ENCODE results near the gene OGDH.
"Not testable (repeated sequence)": the region's sequence is repeated elsewhere in the genome, so short reads cannot be mapped to it uniquely, and the experiment has no call there.

Gene OGDH

DNA sequence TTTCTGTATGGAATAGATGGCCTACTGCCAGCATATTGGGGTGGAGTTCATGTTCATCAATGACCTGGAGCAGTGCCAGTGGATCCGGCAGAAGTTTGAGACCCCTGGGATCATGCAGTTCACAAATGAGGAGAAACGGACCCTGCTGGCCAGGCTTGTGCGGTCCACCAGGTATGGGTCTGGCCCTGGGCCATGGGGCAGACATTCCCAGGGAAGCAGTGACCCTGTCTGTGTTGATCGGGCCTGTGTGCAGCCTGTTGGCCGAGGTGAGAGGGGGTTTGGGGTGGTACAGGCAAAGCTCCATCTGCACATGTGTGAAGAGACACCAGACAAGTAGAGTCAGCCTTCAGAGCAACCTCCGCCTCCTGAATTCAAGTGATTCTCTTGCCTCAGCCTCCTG lies 67.3 kb downstream of the OGDH start:
- no peak for DNase-seq

DNA sequence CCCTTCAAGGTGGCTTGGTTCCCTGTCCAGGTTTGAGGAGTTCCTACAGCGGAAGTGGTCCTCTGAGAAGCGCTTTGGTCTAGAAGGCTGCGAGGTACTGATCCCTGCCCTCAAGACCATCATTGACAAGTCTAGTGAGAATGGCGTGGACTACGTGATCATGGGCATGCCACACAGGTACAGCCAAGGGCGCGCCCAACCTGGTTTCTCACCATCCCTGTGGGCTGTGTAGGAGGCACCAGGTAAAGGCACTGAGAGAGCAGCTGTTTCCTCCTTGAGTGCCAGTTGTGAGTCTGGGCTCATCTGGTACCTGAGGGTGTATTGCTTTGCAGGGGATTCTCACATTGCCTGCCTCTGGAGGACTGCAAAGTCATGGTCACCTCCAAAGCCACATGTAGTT lies 68.0 kb downstream of the OGDH start:
- DNase-seq, result no peak

- DNase-seq, result no peak
Observed at GRCh38 chr7:44676776-44677175, 70.3 kb downstream of the OGDH start.

- no peak for DNase-seq
Observed at GRCh38 chr7:44678101-44678470, 71.7 kb downstream of the OGDH start.

- DNase-seq, result no peak
Observed at GRCh38 chr7:44678471-44679179, 72.2 kb downstream of the OGDH start.

GRCh38 chr7:44681645-44682044 lies 75.2 kb downstream of the OGDH start:
- no peak for DNase-seq

GRCh38 chr7:44685723-44686122 lies 79.3 kb downstream of the OGDH start:
- no peak for DNase-seq

- DNase-seq, result no peak
Observed at GRCh38 chr7:44689427-44689826, 83.0 kb downstream of the OGDH start.

DNA sequence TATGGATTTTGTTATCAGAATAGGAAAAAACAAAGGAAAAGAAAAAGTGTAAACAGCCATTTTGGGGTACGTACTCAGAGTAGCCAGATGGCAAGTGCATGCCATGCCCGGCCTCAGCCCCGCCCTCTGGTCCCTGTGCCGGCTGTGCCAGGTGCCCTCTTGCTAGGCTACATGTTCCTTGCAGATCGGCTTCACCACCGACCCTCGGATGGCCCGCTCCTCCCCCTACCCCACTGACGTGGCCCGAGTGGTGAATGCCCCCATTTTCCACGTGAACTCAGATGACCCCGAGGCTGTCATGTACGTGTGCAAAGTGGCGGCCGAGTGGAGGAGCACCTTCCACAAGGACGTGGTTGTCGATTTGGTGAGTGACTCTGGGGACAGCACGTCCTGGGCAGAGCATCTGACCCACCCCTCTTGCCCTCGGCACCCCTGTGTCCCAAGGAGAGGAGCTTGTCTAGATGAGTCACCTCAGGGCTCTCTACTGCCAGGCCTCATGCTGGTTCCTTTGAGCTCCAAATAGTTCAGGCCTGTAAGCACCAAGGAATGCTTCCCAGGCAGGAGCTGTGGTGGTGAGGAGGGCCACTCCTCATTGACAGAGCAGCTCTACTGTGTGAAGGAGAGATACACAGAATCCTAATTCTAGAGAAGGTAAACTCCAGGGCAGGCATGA lies 87.3 kb downstream of the OGDH start:
- DNase-seq, result no peak

- DNase-seq, result no peak
Observed at GRCh38 chr7:44694326-44694725, 87.9 kb downstream of the OGDH start.

GRCh38 chr7:44694766-44695165 lies 88.3 kb downstream of the OGDH start:
- no peak for DNase-seq

GRCh38 chr7:44695756-44696155 lies 89.3 kb downstream of the OGDH start:
- DNase-seq, result no peak

- no peak for DNase-seq
Observed at GRCh38 chr7:44696728-44697127, 90.3 kb downstream of the OGDH start.

DNA sequence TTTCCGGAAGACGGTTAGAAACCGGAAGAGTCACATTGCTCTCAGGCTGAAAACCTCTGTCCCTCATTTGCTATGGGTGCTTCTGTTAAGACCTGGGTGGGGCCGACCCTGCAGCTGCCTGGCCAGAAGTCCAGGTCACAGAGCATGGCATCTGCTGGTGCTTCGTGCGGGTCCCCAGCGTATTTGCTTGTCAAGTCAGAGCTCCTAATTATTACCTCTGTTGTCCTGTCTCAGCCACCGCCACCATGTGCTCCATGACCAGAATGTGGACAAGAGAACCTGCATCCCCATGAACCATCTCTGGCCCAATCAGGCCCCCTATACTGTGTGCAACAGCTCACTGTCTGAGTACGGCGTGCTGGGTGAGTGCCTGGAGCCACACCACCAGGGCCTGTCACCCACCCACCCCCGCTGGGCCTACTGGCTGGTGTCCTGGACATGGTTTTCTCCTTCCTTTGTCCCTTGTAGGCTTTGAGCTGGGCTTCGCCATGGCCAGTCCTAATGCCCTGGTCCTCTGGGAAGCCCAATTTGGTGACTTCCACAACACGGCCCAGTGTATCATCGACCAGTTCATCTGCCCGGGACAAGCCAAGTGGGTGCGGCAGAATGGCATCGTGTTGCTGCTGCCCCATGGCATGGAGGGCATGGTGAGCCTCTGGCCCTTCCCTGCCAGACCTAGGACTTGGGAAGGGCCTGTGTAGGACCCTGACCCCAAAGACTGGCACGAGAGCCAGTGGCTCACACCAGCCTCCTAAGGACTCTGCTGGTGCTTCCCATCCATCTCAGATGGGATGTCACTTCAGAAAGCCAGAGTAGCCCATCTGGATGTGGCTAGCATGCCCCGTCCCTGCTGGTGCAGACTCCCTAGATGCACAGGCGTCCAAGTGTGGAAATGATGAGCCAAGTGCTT lies 91.0 kb downstream of the OGDH start:
- DNase-seq, result no peak

DNA sequence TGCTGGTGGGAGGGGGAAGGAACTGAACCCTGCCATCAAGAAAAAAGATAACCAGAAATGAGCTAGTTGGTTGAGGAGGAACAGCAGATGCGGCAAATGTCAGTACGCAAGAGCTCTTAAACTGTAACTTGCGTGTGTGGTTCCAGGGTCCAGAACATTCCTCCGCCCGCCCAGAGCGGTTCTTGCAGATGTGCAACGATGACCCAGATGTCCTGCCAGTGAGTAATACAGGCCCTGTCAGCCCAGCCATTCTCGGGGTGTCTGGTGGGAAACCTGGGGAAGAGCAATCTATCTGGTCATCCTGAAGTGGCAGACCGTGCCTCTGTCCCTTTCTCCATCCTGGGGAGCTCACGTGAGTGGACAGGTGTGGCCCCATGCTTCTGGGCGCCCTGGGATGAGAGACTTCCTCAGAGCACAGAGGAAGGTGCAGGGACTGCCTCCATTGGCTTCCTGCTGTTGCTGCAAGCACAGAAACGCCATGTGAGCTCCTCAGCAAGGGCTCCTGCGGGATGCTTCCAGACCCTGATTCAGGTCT lies 91.7 kb downstream of the OGDH start:
- no peak for DNase-seq

DNA sequence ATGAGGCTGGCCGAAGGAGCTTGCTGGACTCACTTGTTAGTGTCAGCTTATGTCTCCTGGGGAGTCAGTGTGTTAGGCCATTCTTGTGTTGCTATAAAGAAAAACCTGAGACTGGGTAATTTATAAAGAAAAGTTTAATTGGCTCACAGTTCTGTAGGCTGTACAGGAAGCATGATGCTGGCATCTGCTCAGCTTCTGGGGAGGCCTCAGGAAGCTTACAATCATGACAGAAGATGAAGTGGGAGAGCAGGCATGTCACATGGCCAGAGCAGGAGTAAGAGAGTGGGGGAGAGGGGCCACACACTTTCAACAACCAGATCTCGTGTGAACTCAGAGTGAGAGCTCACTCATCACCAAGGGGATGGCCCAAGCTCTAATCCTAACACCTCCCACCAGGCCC lies 93.2 kb downstream of the OGDH start:
- DNase-seq, result not testable (repeated sequence)

DNA sequence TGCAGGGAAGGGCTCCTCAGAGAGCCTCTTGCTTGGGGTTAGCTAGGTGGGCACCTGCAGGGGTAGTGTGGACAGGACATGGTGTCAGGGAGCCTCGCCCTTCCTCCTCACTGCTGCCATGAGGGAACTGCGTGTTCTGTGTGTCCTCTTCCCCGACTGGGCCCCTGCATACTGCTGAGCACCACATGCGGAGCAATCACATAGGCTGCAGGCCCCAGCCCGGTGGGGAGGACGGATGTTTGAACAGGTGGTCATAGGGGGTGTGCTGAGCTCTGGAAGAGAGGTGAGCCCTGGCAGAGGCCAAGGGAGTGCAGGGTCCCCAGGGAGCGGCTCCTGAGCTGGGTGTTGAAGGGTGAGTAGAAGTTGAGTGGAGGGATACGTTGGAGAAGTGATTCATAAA lies 93.9 kb downstream of the OGDH start:
- no peak for DNase-seq

- not testable (repeated sequence) for DNase-seq
Observed at GRCh38 chr7:44703391-44703790, 97.0 kb downstream of the OGDH start.

DNA sequence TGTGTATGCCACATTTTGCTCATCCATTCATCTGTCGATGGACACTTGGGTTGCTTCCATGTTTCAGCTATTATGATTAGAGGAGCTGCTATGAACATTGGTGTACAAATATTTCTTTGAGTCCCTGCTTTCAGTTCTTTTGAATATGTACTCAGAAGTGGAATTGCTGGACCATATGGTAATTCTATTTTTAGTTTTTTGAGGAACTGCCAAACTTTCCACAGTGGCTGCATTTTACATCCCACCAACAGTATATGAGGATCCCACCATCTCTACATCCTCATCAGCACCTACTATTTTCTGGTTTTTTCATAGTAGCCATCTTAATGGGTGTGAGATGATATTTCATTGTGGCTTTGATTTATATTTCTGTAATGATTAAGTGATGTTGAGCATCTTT lies 97.5 kb downstream of the OGDH start:
- no peak for DNase-seq

DNA sequence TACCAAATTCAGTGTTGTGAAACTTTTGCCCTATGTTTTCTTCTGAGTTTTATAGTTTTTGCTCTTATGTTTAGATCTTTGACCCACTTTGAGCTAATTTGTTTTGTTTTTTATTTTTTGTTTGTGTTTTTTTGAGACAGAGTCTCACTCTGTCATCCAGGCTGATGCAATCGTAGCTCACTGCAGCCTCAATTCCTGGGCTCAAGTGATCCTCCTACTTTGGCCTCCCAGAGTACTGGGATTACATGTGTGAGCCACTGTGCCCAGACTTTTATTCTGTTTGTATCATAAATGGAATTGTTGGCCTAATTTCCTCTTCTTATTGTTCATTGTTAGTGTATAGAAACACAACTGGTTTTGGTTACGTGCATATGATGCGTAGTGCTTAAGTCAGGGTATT lies 99.0 kb downstream of the OGDH start:
- no peak for DNase-seq

DNA sequence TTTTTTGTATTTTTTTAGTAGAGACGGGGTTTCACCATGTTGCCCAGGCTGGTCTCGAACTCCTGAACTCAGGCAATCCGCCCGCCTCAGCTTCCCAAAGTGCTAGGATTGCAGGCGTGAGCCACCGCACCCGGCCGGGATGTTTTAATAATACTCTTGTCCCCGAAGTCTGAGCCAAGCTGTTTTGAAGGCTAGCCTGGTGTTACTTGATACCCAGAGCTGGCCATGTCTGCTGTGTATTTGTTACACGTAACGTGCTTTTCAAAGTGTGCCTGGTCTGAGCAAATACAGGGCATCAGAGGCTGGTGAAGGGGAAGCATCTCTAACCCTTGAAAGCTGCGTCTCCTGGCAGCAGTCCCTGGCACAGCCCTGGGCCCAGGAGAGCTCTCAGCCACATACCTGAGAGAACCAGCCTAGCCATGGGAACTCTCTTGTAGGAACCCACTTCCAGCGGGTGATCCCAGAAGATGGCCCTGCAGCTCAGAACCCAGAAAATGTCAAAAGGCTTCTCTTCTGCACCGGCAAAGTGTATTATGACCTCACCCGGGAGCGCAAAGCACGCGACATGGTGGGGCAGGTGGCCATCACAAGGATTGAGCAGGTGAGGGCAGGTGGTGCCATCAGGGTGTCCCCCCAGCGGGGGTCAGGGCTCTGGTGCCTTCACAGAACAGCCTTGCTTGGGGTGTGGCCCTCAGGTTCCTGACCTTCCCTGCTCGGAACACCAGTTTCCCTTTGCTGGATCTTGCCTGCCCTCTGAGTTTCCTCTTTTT lies 100.5 kb downstream of the OGDH start:
- DNase-seq, result no peak

GRCh38 chr7:44707558-44708230 lies 101.3 kb downstream of the OGDH start:
- no peak for DNase-seq
